ENCODE data around the gene NCOA7.

Gene NCOA7

DNA sequence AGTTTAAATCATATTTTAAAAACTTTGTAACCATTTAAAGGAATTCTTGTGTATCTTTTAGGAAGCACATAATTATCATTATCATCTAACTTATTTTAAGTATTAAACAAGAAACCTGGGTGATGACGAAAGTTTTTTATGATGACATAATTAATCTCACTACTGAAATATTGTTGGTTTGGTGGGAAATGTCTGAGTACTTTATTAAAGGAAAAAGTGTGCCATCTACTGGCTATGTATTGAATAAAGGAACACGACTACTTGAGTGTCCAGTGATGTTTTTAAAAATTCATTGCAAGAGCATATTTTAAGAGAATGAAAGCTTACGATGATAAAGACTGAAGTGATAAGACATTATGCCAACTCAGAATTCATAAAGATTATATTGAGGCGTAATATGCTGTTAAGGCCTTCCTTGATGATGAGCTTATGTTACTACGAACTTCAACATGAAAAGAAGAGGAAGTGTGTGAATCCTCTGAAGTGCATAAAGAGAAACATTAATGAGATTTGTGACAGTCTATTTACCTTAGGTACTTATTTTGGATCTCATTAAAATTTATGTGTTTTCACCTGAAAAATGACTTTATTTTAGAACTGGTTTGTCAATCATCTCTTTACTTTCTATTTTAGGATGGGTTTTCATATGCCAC is 183.6 kb downstream of the NCOA7 start:
- peak; percentile 54 for DNase-seq (ENCODE audit: low spot score)

GRCh38 chr6:125979101-125979500 is 188.3 kb downstream of the NCOA7 start:
- no peak for DNase-seq (ENCODE audit: low spot score)

Data from LoVo (cell line).